ENCODE results near the gene MYO18B. TPM values are rescaled to one million over a fixed set of nuclear protein-coding genes. Genes with fewer than 3 reads are reported as not detected.

MYO18B gene
- total and polyA plus RNA-seq, 7 experiments from 2014 or later = 0.22 to 0.97 (median 0.42) TPM; not detected in 2

GRCh38 chr22:25939384-25939783 is 197.4 kb downstream of the MYO18B start:
- Mint-ChIP-seq H3K27me3 (peaks cover 28 to 51% (median 37%) of the 10 kb centered on the region in 5 donors), H3K9me3 (peaks cover 0 to 30% (median 8%) of the 10 kb centered on the region in 11 donors), H3K36me3 (peaks cover 0 to 3% (median 0%) of the 10 kb centered on the region in 5 donors), H3K4me3 (no peak overlapping the region), H3K27ac (no peak overlapping the region), H3K4me1 (peaks cover 0 to 1% (median 0%) of the 10 kb centered on the region in 7 donors)
- Histone ChIP-seq H3K27ac (ENCODE audit: low read depth, low read length) (no peak overlapping the region), H3K4me1 (ENCODE audit: control insufficient read depth in 2 of 2, insufficient read depth in 2 of 2, low read length in 2 of 2) (no peaks in the 10 kb centered on the region), H3K27me3 (ENCODE audit: control insufficient read depth in 2 of 2, insufficient read depth in 2 of 2, low read length in 2 of 2) (no peaks in the 10 kb centered on the region), H3K36me3 (ENCODE audit: control insufficient read depth in 2 of 3, insufficient read depth in 3 of 3, low read length in 3 of 3) (no peaks in the 10 kb centered on the region), H3K4me3 (ENCODE audit: low read length) (no peak overlapping the region), H3K9me3 (ENCODE audit: control insufficient read depth in 2 of 3, low read length in 3 of 3) (no peaks in the 10 kb centered on the region)
- POLR2A ChIA-PET = no interaction called here
- DNase-seq (no peak), ATAC-seq (no peak)
- intact Hi-C loops (cut with micrococcal nuclease) = no loop called here
- CTCF ChIA-PET = no interaction called here

- intact Hi-C loops (cut with micrococcal nuclease) = no loop called here
- CTCF ChIA-PET = interaction anchor here (0.6 kb wide), 1 partner anchor 32 kb away, joined by 4 read pairs; no protein-coding TSS in a partner anchor
These were observed 198.5 kb downstream of the MYO18B start for GRCh38 chr22:25940479-25940878.

GRCh38 chr22:25941365-25941960 is 199.5 kb downstream of the MYO18B start:
- no peaks in the 10 kb centered on the region for H3K9me3 ChIP-seq (ENCODE audit: control insufficient read depth in 2 of 3, low read length in 3 of 3)
- Mint-ChIP-seq H3K9me3 (peaks cover 0 to 20% (median 4%) of the 10 kb centered on the region in 11 donors), H3K27ac (no peak overlapping the region), H3K4me1 (peaks cover 0 to 1% (median 0%) of the 10 kb centered on the region in 7 donors), H3K27me3 (peaks cover 18 to 35% (median 21%) of the 10 kb centered on the region in 5 donors), H3K36me3 (no peaks in the 10 kb centered on the region), H3K4me3 (no peak overlapping the region)
- DNase-seq = no peak
- intact Hi-C loops (cut with micrococcal nuclease) = no loop called here
- ChIA-PET POLR2A (no interaction called here), CTCF (no interaction called here)
- no peaks in the 10 kb centered on the region for H3K36me3 ChIP-seq (ENCODE audit: control insufficient read depth in 2 of 3, insufficient read depth in 3 of 3, low read length in 3 of 3)
- ATAC-seq = no peak
- H3K27ac ChIP-seq (ENCODE audit: low read depth, low read length) = no peak overlapping the region
- no peak overlapping the region for H3K4me3 ChIP-seq (ENCODE audit: low read length)
- no peaks in the 10 kb centered on the region for H3K27me3 ChIP-seq (ENCODE audit: control insufficient read depth in 2 of 2, insufficient read depth in 2 of 2, low read length in 2 of 2)
- no peaks in the 10 kb centered on the region for H3K4me1 ChIP-seq (ENCODE audit: control insufficient read depth in 2 of 2, insufficient read depth in 2 of 2, low read length in 2 of 2)

More at GRCh38 chr22:25940479-25940878, 198.5 kb downstream of the MYO18B start:
- H3K4me3 Mint-ChIP-seq = no peak overlapping the region
- no peaks in the 10 kb centered on the region for H3K9me3 ChIP-seq (ENCODE audit: control insufficient read depth in 2 of 3, low read length in 3 of 3)
- no peaks in the 10 kb centered on the region for H3K4me1 ChIP-seq (ENCODE audit: control insufficient read depth in 2 of 2, insufficient read depth in 2 of 2, low read length in 2 of 2)
- POLR2A ChIA-PET = no interaction called here
- no peak for ATAC-seq
- DNase-seq = no peak
- H3K27me3 ChIP-seq (ENCODE audit: control insufficient read depth in 2 of 2, insufficient read depth in 2 of 2, low read length in 2 of 2) = no peaks in the 10 kb centered on the region
- no peaks in the 10 kb centered on the region for H3K36me3 ChIP-seq (ENCODE audit: control insufficient read depth in 2 of 3, insufficient read depth in 3 of 3, low read length in 3 of 3)
- peaks cover 0 to 1% (median 0%) of the 10 kb centered on the region in 7 donors for H3K4me1 Mint-ChIP-seq
- no peak overlapping the region for H3K4me3 ChIP-seq (ENCODE audit: low read length)
- H3K27ac ChIP-seq (ENCODE audit: low read depth, low read length) = no peak overlapping the region
- H3K27me3 Mint-ChIP-seq = peaks cover 25 to 42% (median 26%) of the 10 kb centered on the region in 5 donors
- peaks cover 0 to 25% (median 4%) of the 10 kb centered on the region in 11 donors for H3K9me3 Mint-ChIP-seq
- H3K27ac Mint-ChIP-seq = no peak overlapping the region
- H3K36me3 Mint-ChIP-seq = peaks cover 0 to 3% (median 0%) of the 10 kb centered on the region in 5 donors

- POLR2A ChIA-PET = no interaction called here
- Mint-ChIP-seq H3K4me3 (no peak overlapping the region), H3K27me3 (peaks cover 18 to 35% (median 21%) of the 10 kb centered on the region in 5 donors), H3K9me3 (peaks cover 0 to 17% (median 4%) of the 10 kb centered on the region in 11 donors), H3K27ac (no peak overlapping the region), H3K36me3 (no peaks in the 10 kb centered on the region), H3K4me1 (peaks cover 0 to 1% (median 0%) of the 10 kb centered on the region in 7 donors)
- no peak overlapping the region for H3K27ac ChIP-seq (ENCODE audit: low read depth, low read length)
- no peak overlapping the region for H3K4me3 ChIP-seq (ENCODE audit: low read length)
- H3K27me3 ChIP-seq (ENCODE audit: control insufficient read depth in 2 of 2, insufficient read depth in 2 of 2, low read length in 2 of 2) = no peaks in the 10 kb centered on the region
- H3K4me1 ChIP-seq (ENCODE audit: control insufficient read depth in 2 of 2, insufficient read depth in 2 of 2, low read length in 2 of 2) = no peaks in the 10 kb centered on the region
- DNase-seq = no peak
- no peak for ATAC-seq
- no peaks in the 10 kb centered on the region for H3K9me3 ChIP-seq (ENCODE audit: control insufficient read depth in 2 of 3, low read length in 3 of 3)
- CTCF ChIA-PET = interaction anchor here (0.7 kb wide), 1 partner anchor 139 kb away, joined by 3 read pairs; no protein-coding TSS in a partner anchor
- intact Hi-C loops (cut with micrococcal nuclease) = no loop called here
- no peaks in the 10 kb centered on the region for H3K36me3 ChIP-seq (ENCODE audit: control insufficient read depth in 2 of 3, insufficient read depth in 3 of 3, low read length in 3 of 3)
These were observed 200.3 kb downstream of the MYO18B start for GRCh38 chr22:25942115-25942855.

- ATAC-seq = no peak
- no peaks in the 10 kb centered on the region for H3K9me3 ChIP-seq (ENCODE audit: control insufficient read depth in 2 of 3, low read length in 3 of 3)
- ChIA-PET CTCF (interaction anchor here (0.7 kb wide), 1 partner anchor 139 kb away, joined by 3 read pairs; no protein-coding TSS in a partner anchor), POLR2A (no interaction called here)
- peaks cover 14 to 35% (median 21%) of the 10 kb centered on the region in 5 donors for H3K27me3 Mint-ChIP-seq
- peaks cover 0 to 11% (median 1%) of the 10 kb centered on the region in 11 donors for H3K9me3 Mint-ChIP-seq
- H3K4me1 Mint-ChIP-seq = peaks cover 0 to 1% (median 0%) of the 10 kb centered on the region in 7 donors
- no peaks in the 10 kb centered on the region for H3K36me3 Mint-ChIP-seq
- no peaks in the 10 kb centered on the region for H3K27me3 ChIP-seq (ENCODE audit: control insufficient read depth in 2 of 2, insufficient read depth in 2 of 2, low read length in 2 of 2)
- H3K27ac Mint-ChIP-seq = no peak overlapping the region
- H3K36me3 ChIP-seq (ENCODE audit: control insufficient read depth in 2 of 3, insufficient read depth in 3 of 3, low read length in 3 of 3) = no peaks in the 10 kb centered on the region
- no peak for DNase-seq
- H3K4me3 ChIP-seq (ENCODE audit: low read length) = no peak overlapping the region
- H3K4me1 ChIP-seq (ENCODE audit: control insufficient read depth in 2 of 2, insufficient read depth in 2 of 2, low read length in 2 of 2) = no peaks in the 10 kb centered on the region
- no peak overlapping the region for H3K4me3 Mint-ChIP-seq
- intact Hi-C loops (cut with micrococcal nuclease) = no loop called here
- H3K27ac ChIP-seq (ENCODE audit: low read depth, low read length) = no peak overlapping the region
These were observed 200.9 kb downstream of the MYO18B start for GRCh38 chr22:25942856-25943411.

GRCh38 chr22:25950111-25950510 is 208.1 kb downstream of the MYO18B start:
- Mint-ChIP-seq H3K27ac (no peak overlapping the region), H3K4me1 (no peaks in the 10 kb centered on the region), H3K27me3 (peaks cover 0 to 18% (median 7%) of the 10 kb centered on the region in 5 donors), H3K4me3 (no peak overlapping the region), H3K36me3 (no peaks in the 10 kb centered on the region), H3K9me3 (peaks cover 0 to 5% (median 0%) of the 10 kb centered on the region in 11 donors)
- no peaks in the 10 kb centered on the region for H3K27me3 ChIP-seq (ENCODE audit: control insufficient read depth in 2 of 2, insufficient read depth in 2 of 2, low read length in 2 of 2)
- ATAC-seq (no peak), DNase-seq (no peak)
- intact Hi-C loops (cut with micrococcal nuclease) = no loop called here
- H3K36me3 ChIP-seq (ENCODE audit: control insufficient read depth in 2 of 3, insufficient read depth in 3 of 3, low read length in 3 of 3) = no peaks in the 10 kb centered on the region
- H3K4me3 ChIP-seq (ENCODE audit: low read length) = no peak overlapping the region
- POLR2A ChIA-PET = interaction anchor here (0.6 kb wide), 1 partner anchor 20 kb away, joined by 3 read pairs; no protein-coding TSS in a partner anchor
- no peaks in the 10 kb centered on the region for H3K9me3 ChIP-seq (ENCODE audit: control insufficient read depth in 2 of 3, low read length in 3 of 3)
- no peaks in the 10 kb centered on the region for H3K4me1 ChIP-seq (ENCODE audit: control insufficient read depth in 2 of 2, insufficient read depth in 2 of 2, low read length in 2 of 2)
- no peak overlapping the region for H3K27ac ChIP-seq (ENCODE audit: low read depth, low read length)
- CTCF ChIA-PET = no interaction called here
